NCI-H2107 (cell line): ENCODE results near the gene CSRNP2.

Experiments used
- DNase-seq: peaks from one replicate; lab custom pipeline; 2025; lab: John Stamatoyannopoulos, UW

Gene CSRNP2

GRCh38 chr12:51077930-51078329, 5.5 kb downstream of the CSRNP2 start:
- no peak for DNase-seq

GRCh38 chr12:51076236-51076930, 7.0 kb downstream of the CSRNP2 start:
- DNase-seq = no peak

- no peak for DNase-seq
Measured at GRCh38 chr12:51075390-51075789, 8.0 kb downstream of the CSRNP2 start.

GRCh38 chr12:51071663-51072062, 11.7 kb downstream of the CSRNP2 start:
- DNase-seq = no peak

GRCh38 chr12:51070004-51070403, 13.4 kb downstream of the CSRNP2 start:
- peak; percentile 25 for DNase-seq

GRCh38 chr12:51067771-51068170, 15.6 kb downstream of the CSRNP2 start:
- no peak for DNase-seq

GRCh38 chr12:51067229-51067628, 16.2 kb downstream of the CSRNP2 start:
- DNase-seq = no peak

- no peak for DNase-seq
Measured at GRCh38 chr12:51065530-51065929, 17.9 kb downstream of the CSRNP2 start.

- DNase-seq = no peak
Measured at GRCh38 chr12:51062631-51063397, 20.6 kb downstream of the CSRNP2 start.

- DNase-seq = no peak
Measured at GRCh38 chr12:51059086-51059485, 24.3 kb downstream of the CSRNP2 start.

GRCh38 chr12:51056242-51056641, 27.2 kb downstream of the CSRNP2 start:
- DNase-seq = no peak

GRCh38 chr12:51055060-51055459, 28.3 kb downstream of the CSRNP2 start:
- DNase-seq = no peak

GRCh38 chr12:51051787-51052186, 31.6 kb downstream of the CSRNP2 start:
- no peak for DNase-seq

GRCh38 chr12:51049525-51049924, 33.9 kb downstream of the CSRNP2 start:
- no peak for DNase-seq

GRCh38 chr12:51048661-51049251, 34.6 kb downstream of the CSRNP2 start:
- DNase-seq = no peak

- peak; percentile 97 for DNase-seq
Measured at GRCh38 chr12:51047655-51048540, 35.5 kb downstream of the CSRNP2 start, which contains the start of gene LETMD1. Gene LETMD1, plus strand, starts transcription at chr12:51048327. Its CDS starts 30 bp downstream, at chr12:51048357.

- DNase-seq = no peak
Measured at GRCh38 chr12:51036279-51036678, 47.1 kb downstream of the CSRNP2 start.

GRCh38 chr12:51033457-51034089, 49.8 kb downstream of the CSRNP2 start:
- DNase-seq = no peak

- DNase-seq = no peak
Measured at GRCh38 chr12:51033048-51033447, 50.3 kb downstream of the CSRNP2 start.

GRCh38 chr12:51028813-51029150, 54.6 kb downstream of the CSRNP2 start:
- no peak for DNase-seq

- DNase-seq = peak; percentile 40
Measured at GRCh38 chr12:51028126-51028812, 55.1 kb downstream of the CSRNP2 start.
